ENCODE measurements around the gene CERT1. TPM values are rescaled to one million over a fixed set of nuclear protein-coding genes. Genes with fewer than 3 reads are reported as not detected.

Gene CERT1
- total RNA-seq, 1 donor = 50.3 TPM

DNA sequence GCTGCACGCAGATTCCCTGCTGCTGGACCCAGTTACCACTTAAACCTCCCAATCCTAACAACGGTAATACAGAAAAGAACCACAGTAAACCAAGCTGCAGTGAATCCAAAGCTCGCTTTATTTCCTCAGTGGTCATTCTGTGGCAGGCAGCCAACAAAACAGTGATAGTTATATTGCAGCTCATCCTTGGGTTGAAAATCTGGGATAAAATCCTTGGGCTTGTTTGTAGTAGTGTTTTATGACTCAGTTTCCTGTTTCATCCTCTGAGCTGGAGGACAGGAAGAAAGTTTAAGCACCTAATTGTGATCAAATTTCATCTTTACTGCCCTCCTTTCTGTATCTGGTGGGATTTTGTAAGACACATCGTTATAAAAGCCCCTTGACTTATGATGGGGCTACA lies 143.0 kb downstream of the CERT1 start:
- no peak for DNase-seq (ENCODE audit: insufficient read length, low spot score, missing footprints)
- H3K4me1 ChIP-seq (ENCODE audit: insufficient read depth, low read length) = peaks cover 7% of the 10 kb centered on the region
- no peak overlapping the region for H3K27ac ChIP-seq (ENCODE audit: low read depth, low read length)
- no peak overlapping the region for H2AFZ ChIP-seq (ENCODE audit: low read length)
- H3K79me2 ChIP-seq (ENCODE audit: insufficient read depth, low read length) = no peaks in the 10 kb centered on the region
- no peak overlapping the region for H3K4me2 ChIP-seq (ENCODE audit: insufficient read depth, low read length)
- H3K4me3 ChIP-seq (ENCODE audit: insufficient read depth, low read length) = no peak overlapping the region
- TF ChIP-seq, protein P1, sequence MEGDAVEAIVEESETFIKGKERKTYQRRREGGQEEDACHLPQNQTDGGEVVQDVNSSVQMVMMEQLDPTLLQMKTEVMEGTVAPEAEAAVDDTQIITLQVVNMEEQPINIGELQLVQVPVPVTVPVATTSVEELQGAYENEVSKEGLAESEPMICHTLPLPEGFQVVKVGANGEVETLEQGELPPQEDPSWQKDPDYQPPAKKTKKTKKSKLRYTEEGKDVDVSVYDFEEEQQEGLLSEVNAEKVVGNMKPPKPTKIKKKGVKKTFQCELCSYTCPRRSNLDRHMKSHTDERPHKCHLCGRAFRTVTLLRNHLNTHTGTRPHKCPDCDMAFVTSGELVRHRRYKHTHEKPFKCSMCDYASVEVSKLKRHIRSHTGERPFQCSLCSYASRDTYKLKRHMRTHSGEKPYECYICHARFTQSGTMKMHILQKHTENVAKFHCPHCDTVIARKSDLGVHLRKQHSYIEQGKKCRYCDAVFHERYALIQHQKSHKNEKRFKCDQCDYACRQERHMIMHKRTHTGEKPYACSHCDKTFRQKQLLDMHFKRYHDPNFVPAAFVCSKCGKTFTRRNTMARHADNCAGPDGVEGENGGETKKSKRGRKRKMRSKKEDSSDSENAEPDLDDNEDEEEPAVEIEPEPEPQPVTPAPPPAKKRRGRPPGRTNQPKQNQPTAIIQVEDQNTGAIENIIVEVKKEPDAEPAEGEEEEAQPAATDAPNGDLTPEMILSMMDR (IDR thresholded peaks at IDR 0.05; ENCODE audit: extremely low read depth, low read depth, low read length) = no peak
- no peaks in the 10 kb centered on the region for H3K27me3 ChIP-seq (ENCODE audit: insufficient read depth, low read length)
- no peaks in the 10 kb centered on the region for H3K9me3 ChIP-seq (ENCODE audit: low read depth, low read length)
- H3K36me3 ChIP-seq (ENCODE audit: insufficient read depth, low read length) = no peaks in the 10 kb centered on the region
- H4K20me1 ChIP-seq (ENCODE audit: insufficient read depth, low read length) = no peaks in the 10 kb centered on the region

DNA sequence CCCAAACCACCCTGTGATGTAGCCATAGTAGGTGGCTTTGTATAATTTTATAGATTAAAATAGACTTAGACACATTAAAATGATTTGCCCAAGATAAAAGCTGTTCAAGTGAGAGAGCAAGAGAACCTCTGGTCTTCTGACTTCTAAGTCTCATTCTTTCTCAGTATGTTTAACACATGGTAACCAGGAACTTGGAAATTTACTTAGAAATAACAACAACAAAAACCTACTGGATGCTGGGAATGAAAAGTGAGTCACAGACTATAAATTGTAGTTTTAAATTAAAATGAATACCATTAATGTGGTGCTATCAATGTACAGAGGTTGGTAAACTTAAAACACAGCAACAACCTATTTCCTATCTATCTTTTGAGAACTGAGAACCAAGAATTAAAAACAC lies 144.0 kb downstream of the CERT1 start:
- TF ChIP-seq, protein P1 (IDR thresholded peaks at IDR 0.05; ENCODE audit: extremely low read depth, low read depth, low read length) = no peak
- Histone ChIP-seq H3K9me3 (ENCODE audit: low read depth, low read length) (no peaks in the 10 kb centered on the region), H3K4me1 (ENCODE audit: insufficient read depth, low read length) (peaks cover 7% of the 10 kb centered on the region), H3K36me3 (ENCODE audit: insufficient read depth, low read length) (peaks cover 4% of the 10 kb centered on the region), H3K27me3 (ENCODE audit: insufficient read depth, low read length) (no peaks in the 10 kb centered on the region), H2AFZ (ENCODE audit: low read length) (no peak overlapping the region), H4K20me1 (ENCODE audit: insufficient read depth, low read length) (no peaks in the 10 kb centered on the region), H3K4me2 (ENCODE audit: insufficient read depth, low read length) (no peak overlapping the region), H3K27ac (ENCODE audit: low read depth, low read length) (peak overlapping the region; percentile 19), H3K4me3 (ENCODE audit: insufficient read depth, low read length) (no peak overlapping the region), H3K79me2 (ENCODE audit: insufficient read depth, low read length) (no peaks in the 10 kb centered on the region)
- DNase-seq (ENCODE audit: insufficient read length, low spot score, missing footprints) = no peak

- Histone ChIP-seq H3K79me2 (ENCODE audit: insufficient read depth, low read length) (no peaks in the 10 kb centered on the region), H3K27ac (ENCODE audit: low read depth, low read length) (peak overlapping the region; percentile 19), H2AFZ (ENCODE audit: low read length) (no peak overlapping the region), H3K9me3 (ENCODE audit: low read depth, low read length) (no peaks in the 10 kb centered on the region), H3K4me1 (ENCODE audit: insufficient read depth, low read length) (peaks cover 7% of the 10 kb centered on the region), H3K27me3 (ENCODE audit: insufficient read depth, low read length) (no peaks in the 10 kb centered on the region), H4K20me1 (ENCODE audit: insufficient read depth, low read length) (no peaks in the 10 kb centered on the region), H3K4me3 (ENCODE audit: insufficient read depth, low read length) (no peak overlapping the region), H3K4me2 (ENCODE audit: insufficient read depth, low read length) (no peak overlapping the region), H3K36me3 (ENCODE audit: insufficient read depth, low read length) (peaks cover 7% of the 10 kb centered on the region)
- TF ChIP-seq, protein P1 (IDR thresholded peaks at IDR 0.05; ENCODE audit: extremely low read depth, low read depth, low read length) = no peak
- DNase-seq (ENCODE audit: insufficient read length, low spot score, missing footprints) = no peak
Measured at GRCh38 chr5:75366787-75367186, 144.6 kb downstream of the CERT1 start.

DNA sequence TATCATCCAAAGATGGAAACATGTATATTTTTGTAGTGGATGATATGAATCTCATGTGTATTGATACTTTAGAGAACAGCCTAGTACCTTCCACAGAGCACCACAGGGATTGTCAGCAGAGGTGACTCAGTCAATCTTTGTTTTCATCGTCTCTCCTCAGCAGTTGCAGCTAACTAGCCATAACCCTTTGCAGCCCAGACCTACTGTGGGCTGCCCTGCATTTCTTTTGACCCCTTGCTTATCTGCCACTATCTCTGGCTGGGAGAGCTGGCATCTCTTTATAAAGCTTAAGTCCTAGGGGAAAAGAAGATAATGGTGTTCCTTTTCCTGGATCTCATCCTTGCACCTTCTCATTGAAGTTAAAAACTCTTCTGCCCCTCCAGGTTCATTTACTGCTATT lies 145.7 kb downstream of the CERT1 start:
- H3K9me3 ChIP-seq (ENCODE audit: low read depth, low read length) = no peaks in the 10 kb centered on the region
- H3K4me2 ChIP-seq (ENCODE audit: insufficient read depth, low read length) = no peak overlapping the region
- H3K36me3 ChIP-seq (ENCODE audit: insufficient read depth, low read length) = peaks cover 15% of the 10 kb centered on the region
- no peaks in the 10 kb centered on the region for H3K27me3 ChIP-seq (ENCODE audit: insufficient read depth, low read length)
- H3K4me3 ChIP-seq (ENCODE audit: insufficient read depth, low read length) = no peak overlapping the region
- peaks cover 7% of the 10 kb centered on the region for H3K4me1 ChIP-seq (ENCODE audit: insufficient read depth, low read length)
- no peak overlapping the region for H2AFZ ChIP-seq (ENCODE audit: low read length)
- DNase-seq (ENCODE audit: insufficient read length, low spot score, missing footprints) = no peak
- no peaks in the 10 kb centered on the region for H3K79me2 ChIP-seq (ENCODE audit: insufficient read depth, low read length)
- TF ChIP-seq, protein P1 (IDR thresholded peaks at IDR 0.05; ENCODE audit: extremely low read depth, low read depth, low read length) = no peak
- no peak overlapping the region for H3K27ac ChIP-seq (ENCODE audit: low read depth, low read length)
- H4K20me1 ChIP-seq (ENCODE audit: insufficient read depth, low read length) = no peaks in the 10 kb centered on the region
